Gastroesophageal sphincter (tissue), 4 donors: Measurements from ENCODE around the gene PPP1R3C. TPM values are rescaled to one million over a fixed set of nuclear protein-coding genes. Genes with fewer than 3 reads are reported as not detected.

Experiments used
- ATAC-seq: fragments of 150-250 bp; one replicate; pipeline ENCODE4 v1.9.1; 2016; ENCODE audit warnings: mild to moderate bottlenecking, moderate library complexity
- H3K27ac ChIP-seq, 4 donors: fragments of 200-600 bp; sonication (generic) in 3 of 4; 1 replicate in 3 of 4; 2 replicates in 1 of 4; pipeline ENCODE4 v1.5.1; 2016 to 2019
- H3K27me3 ChIP-seq: fragments of 200-600 bp; sonication (generic); one replicate; pipeline ENCODE4 v1.5.1; 2019
- H3K36me3 ChIP-seq, 2 donors: fragments of 200-600 bp; sonication (generic); one replicate each; pipeline ENCODE4 v1.5.1; 2019; ENCODE audit warnings: control low read depth in 1 of 2
- H3K4me1 ChIP-seq, 3 donors: fragments of 200-600 bp; sonication (generic); 1 replicate in 2 of 3; 2 replicates in 1 of 3; pipeline ENCODE4 v1.5.1; 2016 to 2019; ENCODE audit warnings: control low read depth in 2 of 3
- H3K4me3 ChIP-seq, 2 donors: fragments of 200-600 bp; sonication (generic); one replicate each; pipeline ENCODE4 v1.5.1; 2019; ENCODE audit warnings: mild to moderate bottlenecking in 1 of 2, moderate library complexity in 1 of 2
- H3K9me3 ChIP-seq, 3 donors: fragments of 200-600 bp; sonication (generic); one replicate each; pipeline ENCODE4 v1.5.1; 2017 to 2019; ENCODE audit warnings: control low read depth in 2 of 3
- CTCF ChIP-seq, 4 experiments: fragments of 200-600 bp in 2 of 4; fragments of 450-650 bp in 2 of 4; sonication (generic) in 1 of 4; IDR thresholded peaks; one replicate each; pipeline ENCODE4 v1.5.1; 2017 to 2019; ENCODE audit warnings: antibody characterized with exemption in 4 of 4, mild to moderate bottlenecking in 2 of 4, moderate library complexity in 2 of 4
- EP300 ChIP-seq: sonication (generic); formaldehyde crosslinking; IDR thresholded peaks from one replicate; pipeline ENCODE4 v1.6.1; 2017; ENCODE audit warnings: antibody characterized with exemption, mild to moderate bottlenecking
- POLR2A ChIP-seq, 2 donors: fragments of 450-650 bp; IDR thresholded peaks; one replicate each; pipeline ENCODE4 v1.6.1; 2017; ENCODE audit warnings: antibody characterized with exemption in 2 of 2, mild to moderate bottlenecking in 2 of 2, moderate library complexity in 1 of 2
- POLR2AphosphoS5 ChIP-seq: sonication (generic); formaldehyde crosslinking; IDR thresholded peaks from one replicate; pipeline ENCODE4 v1.6.1; 2017; ENCODE audit warnings: antibody characterized with exemption
- WGBS, 2 donors: methylation state at CpG; one replicate each; pipeline ENCODE4 v1.1.5; 2018; ENCODE audit warnings: low coverage in 1 of 2; 5-methylcytosine and 5-hydroxymethylcytosine counted together
- total RNA-seq, 4 donors: library from RNA; depleted of rRNA; stranded (reverse); fragments of >200 nt; gene quantifications; one replicate each; pipeline ENCODE4 v1.1.0, GENCODE V29; 2016

Gene PPP1R3C
- total RNA-seq, 4 donors from 2014 or later = 83.3 to 162 (median 96.2) TPM

- ATAC-seq = no peak
- peaks cover 0 to 11% (median 0%) of the 10 kb centered on the region in 3 donors for H3K4me1 ChIP-seq
- H3K9me3 ChIP-seq = no peaks in the 10 kb centered on the region
- 82 to 94% methylated on average over 2 of the region's 2 CpGs for WGBS, 2 donors
- H3K27ac ChIP-seq = no peak overlapping the region
- H3K36me3 ChIP-seq = no peaks in the 10 kb centered on the region
- no peak for TF ChIP-seq POLR2A (IDR thresholded peaks at IDR 0.05)
- no peak for TF ChIP-seq CTCF (IDR thresholded peaks at IDR 0.05)
- TF ChIP-seq POLR2AphosphoS5 = no peak
- no peak for TF ChIP-seq EP300
- no peak overlapping the region for H3K4me3 ChIP-seq
- no peaks in the 10 kb centered on the region for H3K27me3 ChIP-seq
Measured at GRCh38 chr10:91677911-91678310, 45.0 kb upstream of the PPP1R3C start.

DNA sequence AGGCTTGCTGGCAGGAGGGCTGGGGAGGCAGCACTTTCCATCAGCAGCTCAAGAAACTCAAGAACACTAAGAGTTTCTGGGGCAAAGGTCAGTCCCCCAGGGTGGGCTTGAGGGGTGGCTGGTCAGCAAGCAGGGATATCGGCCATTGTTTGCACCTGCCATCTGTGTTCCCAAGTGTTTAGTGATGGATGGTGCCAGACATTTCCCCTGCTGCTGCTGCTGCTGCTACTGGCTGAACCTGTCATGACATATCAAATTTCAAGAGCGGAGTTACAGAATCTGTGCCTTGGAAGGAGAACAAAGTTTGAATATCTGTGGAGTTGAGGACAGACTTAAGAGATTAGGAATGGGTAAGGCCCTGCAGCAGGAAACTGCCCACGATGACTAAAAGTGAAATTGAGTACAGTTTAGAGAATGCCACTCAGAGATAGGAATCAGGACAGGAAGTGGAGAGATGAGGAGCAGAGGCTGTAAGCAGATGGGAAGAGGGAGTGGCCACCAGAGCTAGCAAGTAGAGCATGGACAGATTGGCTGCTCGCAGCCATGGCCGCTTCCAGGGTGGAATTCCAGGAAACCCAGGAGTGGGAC, 39.2 kb upstream of the PPP1R3C start:
- Histone ChIP-seq H3K9me3 (no peaks in the 10 kb centered on the region), H3K4me3 (no peak overlapping the region), H3K4me1 (no peaks in the 10 kb centered on the region), H3K27me3 (no peaks in the 10 kb centered on the region), H3K36me3 (no peaks in the 10 kb centered on the region), H3K27ac (no peak overlapping the region)
- no peak for ATAC-seq
- 29 to 44% methylated on average over 3 to 4 of the region's 5 CpGs for WGBS, 2 donors
- TF ChIP-seq POLR2A (IDR thresholded peaks at IDR 0.05) = no peak
- no peak for TF ChIP-seq POLR2AphosphoS5
- TF ChIP-seq CTCF (IDR thresholded peaks at IDR 0.05) = no peak
- TF ChIP-seq EP300 = no peak

GRCh38 chr10:91668913-91669312, 36.0 kb upstream of the PPP1R3C start:
- no peak for ATAC-seq
- no peaks in the 10 kb centered on the region for H3K4me1 ChIP-seq
- no peaks in the 10 kb centered on the region for H3K36me3 ChIP-seq
- WGBS, 2 donors = 65 to 83% methylated on average over 3 of the region's 3 CpGs
- no peak for TF ChIP-seq POLR2A (IDR thresholded peaks at IDR 0.05)
- TF ChIP-seq EP300 = no peak
- no peak for TF ChIP-seq POLR2AphosphoS5
- no peak for TF ChIP-seq CTCF (IDR thresholded peaks at IDR 0.05)
- no peak overlapping the region for H3K27ac ChIP-seq
- H3K27me3 ChIP-seq = no peaks in the 10 kb centered on the region
- no peaks in the 10 kb centered on the region for H3K9me3 ChIP-seq
- H3K4me3 ChIP-seq = no peak overlapping the region

DNA sequence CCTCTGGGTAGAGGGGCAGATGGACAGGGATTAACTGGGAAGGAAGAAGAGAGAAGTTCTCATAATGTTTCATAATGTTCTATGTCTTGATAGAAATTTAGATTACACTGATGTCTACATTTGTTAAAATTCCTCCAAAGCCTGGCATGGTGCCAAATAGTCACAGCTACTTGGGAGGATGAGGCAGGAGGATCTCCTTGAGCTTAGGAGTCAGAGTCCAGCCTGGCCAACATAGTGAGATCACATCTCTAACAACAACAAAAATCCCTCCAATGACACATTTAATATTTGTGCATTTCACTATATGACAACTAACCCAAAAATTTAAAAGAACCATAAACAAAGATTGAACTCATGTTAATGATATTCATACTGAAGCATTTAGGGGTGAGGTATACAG, 33.0 kb upstream of the PPP1R3C start:
- no peak overlapping the region for H3K4me3 ChIP-seq
- H3K27me3 ChIP-seq = no peaks in the 10 kb centered on the region
- no peak for ATAC-seq
- H3K36me3 ChIP-seq = no peaks in the 10 kb centered on the region
- no peaks in the 10 kb centered on the region for H3K9me3 ChIP-seq
- H3K4me1 ChIP-seq = no peaks in the 10 kb centered on the region
- H3K27ac ChIP-seq = no peak overlapping the region
- TF ChIP-seq POLR2AphosphoS5 (no peak), CTCF (IDR thresholded peaks at IDR 0.05) (no peak), POLR2A (IDR thresholded peaks at IDR 0.05) (no peak), EP300 (no peak)

- no peaks in the 10 kb centered on the region for H3K36me3 ChIP-seq
- no peak overlapping the region for H3K4me3 ChIP-seq
- no peaks in the 10 kb centered on the region for H3K4me1 ChIP-seq
- no peaks in the 10 kb centered on the region for H3K9me3 ChIP-seq
- no peak for ATAC-seq
- no peaks in the 10 kb centered on the region for H3K27me3 ChIP-seq
- H3K27ac ChIP-seq = no peak overlapping the region
- 90 to 100% methylated on average over 2 of the region's 2 CpGs for WGBS, 2 donors
- TF ChIP-seq EP300 (no peak), POLR2A (IDR thresholded peaks at IDR 0.05) (no peak), POLR2AphosphoS5 (no peak)
Measured at GRCh38 chr10:91664426-91664825, 31.6 kb upstream of the PPP1R3C start.
